ENCODE results near the gene RGS14. TPM values are rescaled to one million over a fixed set of nuclear protein-coding genes. Genes with fewer than 3 reads are reported as not detected.
"Not testable (repeated sequence)": the region's sequence is repeated elsewhere in the genome, so short reads cannot be mapped to it uniquely, and the experiment has no call there.

Gene RGS14
- total RNA-seq, 4 donors from 2014 or later = 28.6 to 38.3 (median 37.2) TPM

GRCh38 chr5:177339107-177339638, 18.6 kb upstream of the RGS14 start:
- no peak for DNase-seq (ENCODE audit: low spot score in 2 of 2)
- WGBS, 2 donors = 70 to 80% methylated on average over 10 to 11 of the region's 11 CpGs
- intact Hi-C loops (cut with DNase I; ENCODE audit: low total_unique reads) = no loop called here
- no peak overlapping the region for H3K4me3 ChIP-seq (ENCODE audit: low read depth, poor library complexity, severe bottlenecking)
- TF ChIP-seq CTCF (IDR thresholded peaks at IDR 0.05) = no peak

- intact Hi-C loops (cut with DNase I; ENCODE audit: low total_unique reads); H3K4me3 ChIP-seq (ENCODE audit: low read depth, poor library complexity, severe bottlenecking); DNase-seq (ENCODE audit: low spot score in 2 of 2): not testable (repeated sequence)
- WGBS, 2 donors = 93 to 95% methylated on average over 14 of the region's 14 CpGs
Measured at GRCh38 chr5:177343000-177343399, 14.7 kb upstream of the RGS14 start.

- intact Hi-C loops (cut with DNase I; ENCODE audit: low total_unique reads) = no loop called here
- 90 to 95% methylated on average over 6 of the region's 6 CpGs for WGBS, 2 donors
- DNase-seq (ENCODE audit: low spot score in 2 of 2) = no peak
- H3K4me3 ChIP-seq (ENCODE audit: low read depth, poor library complexity, severe bottlenecking) = no peak overlapping the region
- TF ChIP-seq POLR2A (IDR thresholded peaks at IDR 0.05) (no peak), CTCF (IDR thresholded peaks at IDR 0.05) (no peak)
Measured at GRCh38 chr5:177343777-177344176, 13.9 kb upstream of the RGS14 start.

GRCh38 chr5:177344891-177345290, 12.8 kb upstream of the RGS14 start:
- no peak for DNase-seq (ENCODE audit: low spot score in 2 of 2)
- no peak overlapping the region for H3K4me3 ChIP-seq (ENCODE audit: low read depth, poor library complexity, severe bottlenecking)
- TF ChIP-seq CTCF (IDR thresholded peaks at IDR 0.05) (no peak), POLR2A (IDR thresholded peaks at IDR 0.05) (no peak)
- 93 to 96% methylated on average over 6 of the region's 6 CpGs for WGBS, 2 donors
- intact Hi-C loops (cut with DNase I; ENCODE audit: low total_unique reads) = no loop called here

- 71 to 73% methylated on average over 4 of the region's 4 CpGs for WGBS, 2 donors
- no peak for DNase-seq (ENCODE audit: low spot score in 2 of 2)
- no peak overlapping the region for H3K4me3 ChIP-seq (ENCODE audit: low read depth, poor library complexity, severe bottlenecking)
- intact Hi-C loops (cut with DNase I; ENCODE audit: low total_unique reads) = no loop called here
- TF ChIP-seq CTCF (IDR thresholded peaks at IDR 0.05) (no peak), POLR2A (IDR thresholded peaks at IDR 0.05) (no peak)
Measured at GRCh38 chr5:177346820-177347219, 10.9 kb upstream of the RGS14 start.

- no peak for DNase-seq (ENCODE audit: low spot score in 2 of 2)
- no peak overlapping the region for H3K4me3 ChIP-seq (ENCODE audit: low read depth, poor library complexity, severe bottlenecking)
- intact Hi-C loops (cut with DNase I; ENCODE audit: low total_unique reads) = no loop called here
- TF ChIP-seq POLR2A (IDR thresholded peaks at IDR 0.05) (no peak), CTCF (IDR thresholded peaks at IDR 0.05) (no peak)
- WGBS, 2 donors = 82 to 85% methylated on average over 4 of the region's 4 CpGs
Measured at GRCh38 chr5:177347699-177348098, 10.0 kb upstream of the RGS14 start.

All from lower leg skin (tissue), 4 donors.